Heart left ventricle (tissue), 16 donors: Measurements from ENCODE around the gene C1orf141. TPM values are rescaled to one million over a fixed set of nuclear protein-coding genes. Genes with fewer than 3 reads are reported as not detected.

Source experiments
- ATAC-seq, 4 donors: fragments of 200-7000 bp; cut with Tn5 transposase; one replicate each; pipeline ENCODE4 v1.9.1; 2020 to 2022; ENCODE audit warnings: moderate library complexity in 4 of 4, mild to moderate bottlenecking in 3 of 4, moderate number of reproducible peaks in 1 of 4
- DNase-seq, 5 donors: peaks; one replicate each; pipeline ENCODE4 v3.0.0-alpha.2; 2020
- H3K27ac ChIP-seq, 12 donors: fragments of 200-600 bp; sonication (generic) in 4 of 12; one replicate each; pipeline versions ENCODE4 v1.5.0 to v1.8.0; 2016 to 2022; ENCODE audit warnings: mild to moderate bottlenecking in 2 of 12
- H3K27me3 ChIP-seq, 9 donors: fragments of 200-600 bp; sonication (generic) in 2 of 9; one replicate each; pipeline versions ENCODE4 v1.5.1 to v1.8.0; 2016 to 2022; ENCODE audit warnings: mild to moderate bottlenecking in 3 of 9
- H3K36me3 ChIP-seq, 9 donors: fragments of 200-600 bp; sonication (generic) in 2 of 9; one replicate each; pipeline versions ENCODE4 v1.5.0 to v1.8.0; 2018 to 2022; ENCODE audit warnings: mild to moderate bottlenecking in 2 of 9
- H3K4me1 ChIP-seq, 12 donors: fragments of 200-600 bp; sonication (generic) in 4 of 12; one replicate each; pipeline versions ENCODE4 v1.5.0 to v1.8.0; 2016 to 2022; ENCODE audit warnings: mild to moderate bottlenecking in 3 of 12
- H3K4me3 ChIP-seq, 12 donors: fragments of 200-600 bp; sonication (generic) in 4 of 12; one replicate each; pipeline versions ENCODE4 v1.5.0 to v1.8.0; 2017 to 2022; ENCODE audit warnings: mild to moderate bottlenecking in 9 of 12, moderate library complexity in 4 of 12
- H3K9me3 ChIP-seq, 12 donors: fragments of 200-600 bp; sonication (generic) in 4 of 12; one replicate each; pipeline versions ENCODE4 v1.5.0 to v1.8.0; 2016 to 2022; ENCODE audit warnings: mild to moderate bottlenecking in 1 of 12
- CTCF ChIP-seq, 12 donors: fragments of 200-600 bp; sonication (generic) in 4 of 12; IDR thresholded peaks; one replicate each; pipeline versions ENCODE4 v1.5.0 to v1.8.0; 2018 to 2022; ENCODE audit warnings: antibody characterized with exemption in 12 of 12, mild to moderate bottlenecking in 5 of 12
- POLR2A ChIP-seq, 2 donors: fragments of 450-650 bp; IDR thresholded peaks; one replicate each; pipeline ENCODE4 v1.6.1; 2017; ENCODE audit warnings: antibody characterized with exemption in 2 of 2, mild to moderate bottlenecking in 2 of 2, moderate library complexity in 2 of 2
- WGBS, 4 donors: extraction: QIAGEN DNeasy Blood & Tissue Kit in 2 of 4; methylation state at CpG; one replicate each; pipeline versions ENCODE4 v1.1.5 to v1.1.7; 2013 to 2018; 5-methylcytosine and 5-hydroxymethylcytosine counted together
- intact Hi-C, 10 donors: fragments of 100-400 bp; cut with DNase I; formaldehyde crosslinking; loops; one replicate each; pipeline versions ENCODE4 v1.11.1 to v1.14.2; 2022
- polyA plus RNA-seq, 2 donors: library from polyadenylated mRNA; stranded (reverse); fragments of 200-250 nt; gene quantifications; one replicate each; pipeline ENCODE4 v1.2.3, GENCODE V29; 2013
- total RNA-seq, 9 donors: library from RNA; depleted of rRNA in 2 of 9; stranded (reverse); fragments of >200 nt in 2 of 9; fragmentation: NEBNext Ultra II Directional in 3 of 9; extraction: Animal tissue kit (Norgen Biotek cat#: 25700) in 3 of 9; gene quantifications; one replicate each; pipeline versions ENCODE4 v1.1.0 to v1.2.4, GENCODE V29; 2016 to 2023
- donor health status: ischemic (EF 13 %, LVEDD 7.1; RV severe dilation, severe dysfunction).
- donor health status: healthy with polysubstance abuse.
- donor health status: DM: no; HTN: yes; CAD: no.
- donor health status: DM: no; HTN: no; CAD: no.
- donor health status: ischemic (EF 25% LVEDD 6.9; RV normal size, moderate dysfunction).
- donor health status: ischemic (EF 25% LVEDD 5.7; RV mildly dilated, moderate dysfunction).
- donor health status: healthy.
- donor health status: DM: yes; HTN: yes; CAD: no.
- donor health status: ischemic (EF 35%, LVEDD 5.7; RV mildly dilated, moderate dysfunction).
- donor health status: nonischemic (EF 11% LVEDD 7.7; RV severe dilation, severe dysfunction).
- donor health status: DM: yes; HTN: yes; CAD: no.
- donor health status: PGD.
- donor health status: ischemic (EF 29% LVEDD 5.4; RV normal size, mild dysfunction).
- donor health status: nonischemic (EF 23%, LVEDD 6.1; RV moderate dilation, normal function).

Gene C1orf141
- total and polyA plus RNA-seq, 11 donors = not detected

- TF ChIP-seq CTCF (IDR thresholded peaks at IDR 0.05) (no peak), POLR2A (IDR thresholded peaks at IDR 0.05) (no peak)
- DNase-seq = no peak
- no peak for ATAC-seq
- H3K27ac ChIP-seq = no peak overlapping the region
- H3K27me3 ChIP-seq = no peaks in the 10 kb centered on the region
- intact Hi-C loops = no loop called here
- H3K4me1 ChIP-seq = no peaks in the 10 kb centered on the region
- no peaks in the 10 kb centered on the region for H3K9me3 ChIP-seq
- WGBS, 4 donors = 81 to 90% (median 87%) methylated on average over 1 of the region's 1 CpG
- H3K36me3 ChIP-seq = no peaks in the 10 kb centered on the region
- no peak overlapping the region for H3K4me3 ChIP-seq
Observed at GRCh38 chr1:67126974-67127373, 7.8 kb downstream of the C1orf141 start.

GRCh38 chr1:67126111-67126746, 8.5 kb downstream of the C1orf141 start:
- WGBS, 4 donors = 49 to 69% (median 59%) methylated on average over 5 of the region's 5 CpGs
- intact Hi-C loops = no loop called here
- TF ChIP-seq CTCF (IDR thresholded peaks at IDR 0.05) (no peak), POLR2A (IDR thresholded peaks at IDR 0.05) (no peak)

GRCh38 chr1:67124455-67124854, 10.3 kb downstream of the C1orf141 start:
- no peak for ATAC-seq
- 81 to 85% (median 82%) methylated on average over 4 of the region's 4 CpGs for WGBS, 4 donors
- no peaks in the 10 kb centered on the region for H3K27me3 ChIP-seq

More at GRCh38 chr1:67126111-67126746, 8.5 kb downstream of the C1orf141 start:
- Histone ChIP-seq H3K27me3 (no peaks in the 10 kb centered on the region), H3K4me1 (no peaks in the 10 kb centered on the region), H3K36me3 (no peaks in the 10 kb centered on the region), H3K27ac (no peak overlapping the region), H3K4me3 (no peak overlapping the region), H3K9me3 (peaks cover 0 to 3% (median 0%) of the 10 kb centered on the region in 12 donors)
- ATAC-seq (no peak), DNase-seq (no peak)

More at GRCh38 chr1:67124455-67124854, 10.3 kb downstream of the C1orf141 start:
- Histone ChIP-seq H3K36me3 (no peaks in the 10 kb centered on the region), H3K4me3 (no peak overlapping the region), H3K4me1 (no peaks in the 10 kb centered on the region), H3K27ac (no peak overlapping the region), H3K9me3 (peaks cover 0 to 12% (median 0%) of the 10 kb centered on the region in 12 donors)
- DNase-seq = no peak
- no peak for TF ChIP-seq CTCF (IDR thresholded peaks at IDR 0.05)
- no peak for TF ChIP-seq POLR2A (IDR thresholded peaks at IDR 0.05)
- intact Hi-C loops = no loop called here
